NCI-H510A treated with DMSO at 0.1 percent for 48 hours (cell line): ENCODE data around the gene LENG9.
A peak's percentile ranks its signal among the peaks of the same experiment; 100 is the strongest.
"Not testable (repeated sequence)": the region's sequence is repeated elsewhere in the genome, so short reads cannot be mapped to it uniquely, and the experiment has no call there.

Experiments used
- DNase-seq: peaks from one replicate; lab custom pipeline; 2025; lab: John Stamatoyannopoulos, UW

LENG9 gene

GRCh38 chr19:54463531-54464043, at the start of gene LENG9:
TSS of gene LENG9 (minus strand) at chr19:54463778. CDS start at chr19:54463526, 252 bp downstream.
- peak; percentile 62 for DNase-seq

GRCh38 chr19:54509200-54509940, 45.8 kb upstream of the LENG9 start:
- not testable (repeated sequence) for DNase-seq

- DNase-seq, result not testable (repeated sequence)
Measured at GRCh38 chr19:54508487-54508886, 44.9 kb upstream of the LENG9 start.

- no peak for DNase-seq
Measured at GRCh38 chr19:54507824-54508223, 44.2 kb upstream of the LENG9 start.

DNA sequence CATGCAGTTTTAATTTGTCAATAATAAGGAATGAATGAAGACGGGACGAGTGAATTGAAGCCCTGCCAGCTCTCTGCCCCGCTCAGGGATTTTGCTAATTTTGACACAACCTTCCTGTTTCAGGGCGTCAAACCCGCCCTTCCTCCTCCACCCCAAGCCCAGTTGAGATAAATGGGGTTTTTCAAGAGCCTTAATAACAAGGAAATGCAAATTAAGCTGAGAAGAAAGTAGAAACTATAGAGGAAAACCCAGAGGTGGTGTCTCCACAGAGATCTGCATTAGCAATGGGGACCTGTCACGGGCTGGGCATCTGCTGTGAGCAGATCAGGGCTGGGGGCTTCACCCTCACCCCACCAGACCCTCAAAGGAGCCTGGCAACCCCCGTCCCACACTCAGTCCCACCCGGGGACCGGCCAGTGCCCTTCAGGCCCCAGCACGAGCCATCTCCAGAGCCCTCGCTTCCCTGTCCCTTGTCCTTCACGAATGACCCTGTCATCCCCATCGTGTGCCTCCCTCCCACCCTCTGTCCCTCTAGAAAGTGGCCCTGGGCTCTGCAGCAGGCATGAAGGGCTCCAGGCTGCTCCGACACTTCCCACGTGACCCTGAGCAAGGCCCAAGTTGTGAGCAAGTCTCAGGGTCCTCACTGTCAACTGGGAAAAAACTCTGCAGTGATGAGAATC, 43.6 kb upstream of the LENG9 start:
- not testable (repeated sequence) for DNase-seq

DNA sequence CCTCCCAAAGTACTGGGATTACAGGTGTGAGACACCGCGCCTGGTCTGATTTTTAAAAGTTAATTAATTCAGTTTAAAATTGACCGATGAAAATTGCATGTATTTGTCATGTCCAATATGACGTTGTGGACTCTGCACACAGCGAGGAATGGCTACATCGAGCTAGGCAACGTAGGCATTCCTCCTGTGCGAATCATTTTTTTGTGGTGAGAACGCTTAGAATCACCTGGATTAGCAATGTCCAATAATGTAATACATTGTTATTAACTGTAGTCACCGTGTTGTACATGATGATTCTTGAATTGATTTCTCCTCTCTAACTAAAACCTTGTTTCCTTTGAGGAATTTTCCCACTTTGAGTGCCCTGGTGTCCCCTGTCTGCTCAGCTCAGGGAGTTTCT, 42.5 kb upstream of the LENG9 start:
- no peak for DNase-seq

DNA sequence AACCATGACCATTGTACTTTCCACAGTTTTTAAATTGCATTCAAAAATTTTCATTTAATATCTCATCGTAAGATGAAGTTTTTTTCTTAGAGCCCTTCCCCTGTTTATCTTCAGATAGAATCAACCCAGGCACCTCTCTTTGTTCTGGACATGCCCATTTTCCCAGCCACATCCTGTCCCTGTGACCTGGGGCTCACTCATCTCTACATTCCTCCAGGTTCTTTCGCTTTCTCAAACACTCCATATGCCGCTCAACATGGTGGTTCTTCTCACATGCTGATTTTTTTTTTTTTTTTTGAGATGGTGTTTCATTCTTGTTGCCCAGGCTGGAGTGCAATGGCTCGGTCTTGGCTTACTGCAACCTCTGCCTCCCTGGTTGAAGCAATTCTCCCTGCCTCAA, 42.0 kb upstream of the LENG9 start:
- DNase-seq, result not testable (repeated sequence)

DNA sequence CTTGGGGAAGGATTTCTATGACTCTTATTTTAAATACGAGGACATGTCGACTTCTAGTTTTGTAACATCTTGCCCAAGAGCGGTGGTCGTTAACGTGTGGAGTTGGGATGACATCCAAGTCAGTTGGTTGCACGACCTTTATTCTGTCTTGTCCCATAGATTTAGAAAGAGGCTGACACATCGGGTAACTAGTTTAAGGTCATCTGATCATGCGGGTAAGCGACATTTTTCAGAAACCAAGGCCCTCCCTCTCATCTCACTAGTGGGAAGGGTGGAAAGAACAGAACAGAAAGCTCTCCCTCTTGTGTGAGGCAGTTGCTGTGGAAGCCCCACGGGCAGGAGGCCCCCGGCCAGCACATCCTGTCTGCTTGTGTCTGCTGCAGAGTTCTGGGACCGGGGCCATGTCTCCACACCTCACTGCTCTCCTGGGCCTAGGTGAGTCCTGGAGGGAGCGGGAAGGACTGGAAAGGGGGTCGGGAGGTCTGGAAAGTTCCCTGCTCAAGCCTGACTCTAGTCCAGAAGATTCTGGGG, 39.0 kb upstream of the LENG9 start, which contains the start of gene LAIR2:
LAIR2 (plus strand) TSS at position 314 of the 531 bp plus-strand sequence; CDS start at position 402, 88 bp downstream.
- DNase-seq, result no peak

GRCh38 chr19:54498451-54498772, 34.8 kb upstream of the LENG9 start:
- not testable (repeated sequence) for DNase-seq

DNA sequence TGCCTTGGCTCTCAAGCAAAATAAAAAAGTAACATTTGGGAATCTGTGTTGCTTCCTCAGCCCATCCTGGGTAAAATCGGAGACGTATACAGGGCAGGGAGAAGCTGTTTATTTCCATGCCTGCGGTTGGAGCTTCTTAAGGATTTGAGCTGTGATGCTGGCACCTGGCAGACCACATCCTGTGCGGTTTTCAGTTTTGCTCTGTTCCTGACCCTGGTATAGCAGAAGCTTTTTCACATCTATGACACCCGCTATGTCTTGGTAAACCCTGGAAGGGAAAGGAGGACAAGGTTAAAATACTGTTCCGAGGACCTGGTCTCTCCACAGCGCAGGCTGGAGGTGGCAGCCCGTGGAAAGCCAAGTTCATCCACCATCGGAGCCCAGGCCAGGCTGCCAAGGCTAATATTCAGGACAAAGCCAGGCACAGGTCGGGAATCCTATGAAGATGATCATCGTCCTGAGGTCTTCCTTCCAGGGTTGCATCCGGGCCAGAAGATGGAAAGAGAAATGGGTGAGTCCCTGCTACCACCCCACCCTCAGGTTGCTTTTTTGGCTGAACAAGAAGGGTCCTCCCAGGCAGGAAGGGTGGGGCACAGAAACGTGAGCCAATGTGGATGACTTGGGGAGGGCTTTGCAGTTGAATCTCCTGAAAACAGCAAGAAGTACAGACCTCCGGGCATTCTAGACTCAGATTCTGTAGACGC, 34.3 kb upstream of the LENG9 start:
- DNase-seq, result not testable (repeated sequence)

- DNase-seq, result not testable (repeated sequence)
Measured at GRCh38 chr19:54495284-54495683, 31.7 kb upstream of the LENG9 start.

DNA sequence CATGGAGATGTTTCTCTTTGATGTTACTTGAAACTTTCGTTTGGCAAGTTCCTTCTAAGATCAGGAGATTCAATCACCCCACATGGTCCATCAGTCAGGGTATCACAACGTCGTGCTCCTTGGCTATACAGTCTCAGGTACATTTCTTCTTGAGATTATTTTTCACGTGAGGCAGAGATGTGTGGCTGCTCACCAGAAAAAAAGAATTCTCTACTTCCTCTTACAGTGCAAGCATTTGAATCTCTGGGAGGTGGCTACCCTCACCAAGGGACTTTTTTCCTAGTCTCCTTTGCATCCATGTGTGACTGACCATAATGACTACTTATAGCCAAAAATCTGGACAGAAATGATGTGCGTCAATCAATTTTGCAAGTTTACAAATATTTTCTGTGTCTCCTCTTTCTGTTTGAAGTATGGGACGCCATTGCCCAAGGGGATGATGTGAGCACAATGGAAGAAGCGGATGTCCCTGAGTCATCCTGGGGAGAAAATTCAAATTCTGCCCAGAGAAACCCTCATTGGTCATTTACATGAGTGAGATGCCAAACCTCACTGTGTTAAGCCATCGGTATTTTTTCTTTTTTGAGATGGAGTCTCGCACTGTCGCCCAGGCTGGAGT, 30.5 kb upstream of the LENG9 start:
- DNase-seq, result no peak

DNA sequence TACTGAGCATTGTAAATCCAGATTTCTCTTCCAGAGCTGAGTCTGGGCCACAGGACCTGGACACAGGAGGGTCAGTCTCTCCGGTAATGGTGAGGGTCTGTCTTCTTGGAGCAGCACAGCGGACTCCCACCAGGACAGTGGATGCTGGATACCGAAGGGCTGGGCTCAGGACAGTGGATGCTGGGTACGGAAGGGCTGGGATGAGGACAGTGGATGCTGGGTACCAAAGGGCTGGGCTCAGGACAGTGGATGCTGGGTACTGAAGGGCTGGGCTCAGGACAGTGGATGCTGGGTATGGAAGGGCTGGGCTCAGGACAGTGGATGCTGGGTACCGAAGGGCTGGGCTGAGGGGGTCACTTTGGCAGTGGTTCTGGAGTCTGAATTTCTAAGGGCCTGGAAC, 29.5 kb upstream of the LENG9 start:
- not testable (repeated sequence) for DNase-seq

DNA sequence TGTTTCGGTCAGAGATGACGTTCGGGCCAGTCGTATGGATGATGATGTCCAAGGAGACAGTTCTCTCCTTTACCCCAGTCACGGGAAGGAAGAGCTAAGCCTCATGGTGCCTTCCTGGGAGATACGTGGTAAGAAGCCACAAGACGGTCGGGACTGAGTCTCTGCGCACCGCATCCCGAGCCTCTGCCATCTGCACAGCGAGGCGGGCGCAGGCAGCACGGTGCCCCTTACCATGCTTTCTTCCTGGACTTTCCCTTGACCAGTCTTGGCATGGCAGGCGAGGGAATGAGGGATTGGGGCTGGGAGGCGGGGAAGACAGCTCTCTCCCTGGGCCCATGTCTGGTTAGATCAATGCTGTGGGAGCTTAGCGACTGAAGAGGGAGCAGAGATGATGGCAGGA, 29.0 kb upstream of the LENG9 start:
- DNase-seq, result no peak

DNA sequence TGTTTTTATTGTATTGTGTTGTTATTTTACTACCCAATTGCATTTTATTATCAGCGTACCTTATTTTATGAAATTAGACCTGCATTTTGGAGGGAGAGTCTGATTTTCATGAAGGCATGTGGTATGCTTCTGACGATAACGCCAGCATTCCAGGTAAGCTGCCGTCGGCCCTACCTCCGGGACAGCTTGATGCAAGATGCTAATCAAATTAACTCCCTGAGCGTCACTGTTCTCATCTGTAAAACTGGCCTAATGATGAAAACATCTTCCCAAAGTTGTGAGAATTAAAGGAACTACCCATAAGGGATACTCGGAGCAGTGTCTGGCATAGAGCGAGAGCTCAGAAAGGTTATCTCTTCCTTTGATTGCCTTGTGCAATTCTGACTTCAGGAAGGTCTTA, 26.2 kb upstream of the LENG9 start:
- DNase-seq, result no peak

GRCh38 chr19:54489341-54489740, 25.8 kb upstream of the LENG9 start:
- no peak for DNase-seq

- DNase-seq, result no peak
Measured at GRCh38 chr19:54485851-54486250, 22.3 kb upstream of the LENG9 start.

DNA sequence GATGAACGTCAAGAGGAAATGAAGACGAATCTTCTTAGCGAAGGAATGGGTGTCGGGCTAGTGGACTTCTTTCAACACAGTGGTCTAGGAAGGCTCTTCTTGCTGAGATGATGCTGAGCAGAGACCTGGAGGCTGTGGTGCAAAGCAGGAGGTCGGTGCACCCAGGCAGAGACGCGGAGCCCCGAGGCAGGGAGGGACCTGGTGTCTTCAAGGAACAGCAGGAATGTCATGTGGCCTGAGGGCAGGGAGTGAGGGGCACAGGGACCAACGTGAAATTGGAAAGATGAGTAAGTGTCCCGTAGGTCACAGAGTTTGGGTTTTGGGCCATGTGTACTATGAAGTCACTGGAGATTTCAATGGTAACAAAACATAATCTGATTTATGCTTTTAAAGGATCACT, 20.9 kb upstream of the LENG9 start:
- no peak for DNase-seq

DNA sequence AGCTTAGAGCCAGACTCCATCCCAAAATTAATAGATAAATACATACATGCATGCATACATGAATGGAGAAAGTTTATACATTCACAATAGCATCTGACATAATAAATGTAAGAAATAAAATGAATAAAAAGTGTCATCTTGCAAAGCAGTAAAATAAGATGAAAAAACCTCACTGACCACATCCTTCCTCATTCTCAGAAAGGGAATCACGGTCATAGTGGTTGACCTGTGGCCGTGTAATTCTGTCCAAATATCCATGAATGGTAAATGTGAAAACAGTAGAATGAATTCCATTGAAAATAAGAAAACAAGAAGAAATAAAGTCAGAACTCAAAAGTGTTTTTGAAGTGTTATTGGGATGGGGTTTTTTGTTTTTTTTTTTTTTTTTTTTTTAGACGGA, 19.3 kb upstream of the LENG9 start:
- DNase-seq, result no peak

DNA sequence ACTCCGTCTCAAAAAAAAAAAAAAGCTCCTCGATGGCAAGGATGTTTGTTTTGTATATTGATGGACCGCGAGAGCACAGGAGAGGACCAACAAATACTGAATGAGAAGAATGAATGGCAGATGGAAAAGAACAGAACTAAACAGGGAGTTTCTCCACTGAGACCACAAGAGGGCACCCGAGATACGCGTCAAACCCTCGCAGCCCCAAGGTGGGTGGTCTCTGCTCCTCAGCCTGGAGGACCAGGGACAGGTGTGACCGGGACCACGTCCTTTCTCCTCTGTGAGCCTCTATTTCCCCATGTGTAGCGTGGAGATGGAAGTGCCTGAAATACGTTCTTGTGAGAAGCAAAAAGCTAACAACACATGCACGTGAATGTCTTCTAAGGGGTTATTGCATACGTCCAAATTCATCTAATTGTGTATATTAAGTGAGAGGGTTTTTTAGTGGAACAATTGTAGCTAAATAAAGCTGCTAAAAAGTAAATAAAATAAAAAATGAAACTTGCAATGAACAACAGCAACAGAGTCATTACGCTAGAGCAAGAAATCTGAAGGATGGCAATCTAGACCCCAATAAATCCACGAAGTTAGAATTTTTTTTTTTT, 17.9 kb upstream of the LENG9 start:
- no peak for DNase-seq

DNA sequence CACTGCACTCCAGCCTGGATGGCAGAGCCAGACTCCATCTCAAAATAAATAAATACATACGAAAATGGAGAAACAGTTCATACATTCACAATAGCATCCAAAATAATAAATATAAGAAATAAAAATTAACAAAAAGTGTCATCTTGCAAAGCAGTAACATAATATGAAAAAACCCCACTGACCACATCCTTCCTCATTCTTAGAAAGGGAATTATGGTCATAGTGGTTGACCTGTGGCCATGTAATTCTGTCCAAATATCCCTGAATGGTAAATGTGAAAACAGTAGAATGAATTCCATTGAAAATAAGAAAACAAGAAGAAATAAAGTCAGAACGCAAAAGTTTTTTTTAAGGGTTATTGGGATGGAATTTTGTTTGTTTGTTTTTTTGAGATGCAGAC, 16.5 kb upstream of the LENG9 start:
- no peak for DNase-seq
